ENCODE data around the gene MAFF.

GRCh38 chr22:38163844-38164550 lies 37.8 kb upstream of the MAFF start:
- TF ChIP-seq CTCF (IDR thresholded peaks at IDR 0.05) (no peak), POLR2A (IDR thresholded peaks at IDR 0.05) (no peak)

All from Peyer's patch (tissue), 4 donors.